Sigmoid colon (tissue), 7 donors: ENCODE measurements around the gene ZFP92. TPM values are rescaled to one million over a fixed set of nuclear protein-coding genes. Genes with fewer than 3 reads are reported as not detected.
"Not testable (repeated sequence)": the region's sequence is repeated elsewhere in the genome, so short reads cannot be mapped to it uniquely, and the experiment has no call there.

Source experiments
- DNase-seq: peaks from one replicate; pipeline ENCODE4 v3.0.0-alpha.2; 2019
- H3K27ac ChIP-seq, 4 donors: fragments of 200-600 bp; sonication (generic); one replicate each; pipeline ENCODE4 v1.5.1; 2016 to 2019; ENCODE audit warnings: mild to moderate bottlenecking in 1 of 4
- H3K27me3 ChIP-seq, 3 donors: fragments of 200-600 bp; sonication (generic); one replicate each; pipeline ENCODE4 v1.5.1; 2019; ENCODE audit warnings: mild to moderate bottlenecking in 1 of 3
- H3K36me3 ChIP-seq, 4 donors: fragments of 200-600 bp; sonication (generic); one replicate each; pipeline ENCODE4 v1.5.1; 2016 to 2019
- H3K4me1 ChIP-seq, 4 donors: fragments of 200-600 bp; sonication (generic); one replicate each; pipeline ENCODE4 v1.5.1; 2017 to 2019
- H3K4me3 ChIP-seq, 4 donors: fragments of 200-600 bp; sonication (generic); one replicate each; pipeline ENCODE4 v1.5.1; 2017 to 2019; ENCODE audit warnings: mild to moderate bottlenecking in 2 of 4, moderate library complexity in 1 of 4
- H3K9me3 ChIP-seq, 4 donors: fragments of 200-600 bp in 3 of 4; sonication (generic) in 3 of 4; one replicate each; pipeline versions ENCODE4 v1.5.1 to v1.6.1; 2013 to 2019
- EP300 ChIP-seq, 4 donors: sonication (generic); formaldehyde crosslinking; IDR thresholded peaks; one replicate each; pipeline ENCODE4 v1.6.1; 2017; ENCODE audit warnings: antibody characterized with exemption in 4 of 4
- POLR2A ChIP-seq, 2 donors: fragments of 450-650 bp; IDR thresholded peaks; one replicate each; pipeline ENCODE4 v1.6.1; 2016; ENCODE audit warnings: antibody characterized with exemption in 2 of 2, mild to moderate bottlenecking in 2 of 2, moderate library complexity in 2 of 2
- POLR2AphosphoS5 ChIP-seq, 4 donors: sonication (generic); formaldehyde crosslinking; IDR thresholded peaks; one replicate each; pipeline ENCODE4 v1.6.1; 2017; ENCODE audit warnings: antibody characterized with exemption in 4 of 4
- WGBS, 2 donors: extraction: QIAGEN DNeasy Blood & Tissue Kit; methylation state at CpG; one replicate each; pipeline ENCODE4 v1.1.7; 2013; 5-methylcytosine and 5-hydroxymethylcytosine counted together
- intact Hi-C: fragments of 100-400 bp; cut with DNase I; formaldehyde crosslinking; loops from one replicate; pipeline ENCODE4 v1.15.1; 2023
- polyA plus RNA-seq, 3 donors: library from polyadenylated mRNA; stranded (reverse); fragments of 200-250 nt; gene quantifications; one replicate each; pipeline ENCODE4 v1.2.3, GENCODE V29; 2013
- total RNA-seq, 4 donors: library from RNA; depleted of rRNA; stranded (reverse); fragments of >200 nt; gene quantifications; one replicate each; pipeline ENCODE4 v1.1.0, GENCODE V29; 2016
- TF ChIP-seq, protein P1 (sequence below), 4 experiments: fragments of 450-650 bp in 3 of 4; fragments of 200-600 bp in 1 of 4; IDR thresholded peaks; one replicate each; pipeline ENCODE4 v1.5.1; 2016 to 2019; ENCODE audit warnings: antibody characterized with exemption in 4 of 4, mild to moderate bottlenecking in 3 of 4, moderate library complexity in 2 of 4
- donor health status: healthy with polysubstance abuse.
- donor health status: Bipolar disorder and iron deficiency.
- donor health status: healthy.

The ZFP92 gene
- total and polyA plus RNA-seq, 7 donors: 0.35 to 2.2 (median 1.9) TPM; not detected in 2

DNA sequence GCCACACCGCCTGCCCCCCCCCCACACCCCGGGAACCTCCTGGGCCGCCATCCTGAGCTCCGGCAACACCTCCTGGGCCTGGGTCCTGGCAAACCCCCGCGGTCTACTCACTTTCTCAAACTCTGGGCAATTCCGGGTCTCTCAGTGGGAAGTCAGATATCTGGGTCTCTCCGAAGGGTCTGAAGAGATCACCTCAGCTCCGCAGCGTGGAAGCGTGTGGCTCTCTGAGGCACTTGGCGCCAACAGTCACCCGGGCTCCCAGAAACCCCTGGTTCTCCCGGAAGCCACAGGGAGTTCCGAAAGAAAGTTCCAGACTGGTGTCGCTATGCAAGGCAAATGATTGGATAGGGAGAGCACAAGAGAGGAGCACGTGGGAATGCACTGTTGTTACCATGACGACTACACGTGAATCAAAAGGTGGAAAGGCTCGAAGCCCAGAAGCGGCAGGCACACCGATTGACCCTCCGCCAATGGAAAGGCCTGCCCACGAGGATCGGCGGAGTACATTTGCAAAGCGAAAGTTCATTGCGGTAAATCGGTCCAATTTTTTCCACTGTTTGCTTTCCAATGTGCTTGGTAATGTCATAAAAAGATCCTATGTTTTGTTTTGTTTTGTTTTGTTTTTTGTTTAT, 10.0 kb upstream of the ZFP92 start, which contains the start of gene PNMA6E:
Gene PNMA6E (minus strand): TSS at position 218 of the 632 bp plus-strand sequence. CDS start 2,501 bp downstream, outside the sequence.
- Histone ChIP-seq H3K9me3 (no peaks in the 10 kb centered on the region), H3K4me1 (no peaks in the 10 kb centered on the region), H3K27ac (no peak within 1 kb of the TSS), H3K27me3 (no peaks in the 10 kb centered on the region), H3K4me3 (no peak within 1 kb of the TSS), H3K36me3 (no peaks in the 10 kb centered on the region)
- intact Hi-C loops: no loop called here
- no peak for DNase-seq
- 92 to 95% methylated on average over 29 of the region's 29 CpGs for WGBS, 2 donors
- TF ChIP-seq, protein P1, sequence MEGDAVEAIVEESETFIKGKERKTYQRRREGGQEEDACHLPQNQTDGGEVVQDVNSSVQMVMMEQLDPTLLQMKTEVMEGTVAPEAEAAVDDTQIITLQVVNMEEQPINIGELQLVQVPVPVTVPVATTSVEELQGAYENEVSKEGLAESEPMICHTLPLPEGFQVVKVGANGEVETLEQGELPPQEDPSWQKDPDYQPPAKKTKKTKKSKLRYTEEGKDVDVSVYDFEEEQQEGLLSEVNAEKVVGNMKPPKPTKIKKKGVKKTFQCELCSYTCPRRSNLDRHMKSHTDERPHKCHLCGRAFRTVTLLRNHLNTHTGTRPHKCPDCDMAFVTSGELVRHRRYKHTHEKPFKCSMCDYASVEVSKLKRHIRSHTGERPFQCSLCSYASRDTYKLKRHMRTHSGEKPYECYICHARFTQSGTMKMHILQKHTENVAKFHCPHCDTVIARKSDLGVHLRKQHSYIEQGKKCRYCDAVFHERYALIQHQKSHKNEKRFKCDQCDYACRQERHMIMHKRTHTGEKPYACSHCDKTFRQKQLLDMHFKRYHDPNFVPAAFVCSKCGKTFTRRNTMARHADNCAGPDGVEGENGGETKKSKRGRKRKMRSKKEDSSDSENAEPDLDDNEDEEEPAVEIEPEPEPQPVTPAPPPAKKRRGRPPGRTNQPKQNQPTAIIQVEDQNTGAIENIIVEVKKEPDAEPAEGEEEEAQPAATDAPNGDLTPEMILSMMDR (IDR thresholded peaks at IDR 0.05): no peak
- TF ChIP-seq POLR2AphosphoS5 (IDR thresholded peaks at IDR 0.05) (no peak), POLR2A (IDR thresholded peaks at IDR 0.05) (no peak), EP300 (IDR thresholded peaks at IDR 0.05) (no peak)

DNA sequence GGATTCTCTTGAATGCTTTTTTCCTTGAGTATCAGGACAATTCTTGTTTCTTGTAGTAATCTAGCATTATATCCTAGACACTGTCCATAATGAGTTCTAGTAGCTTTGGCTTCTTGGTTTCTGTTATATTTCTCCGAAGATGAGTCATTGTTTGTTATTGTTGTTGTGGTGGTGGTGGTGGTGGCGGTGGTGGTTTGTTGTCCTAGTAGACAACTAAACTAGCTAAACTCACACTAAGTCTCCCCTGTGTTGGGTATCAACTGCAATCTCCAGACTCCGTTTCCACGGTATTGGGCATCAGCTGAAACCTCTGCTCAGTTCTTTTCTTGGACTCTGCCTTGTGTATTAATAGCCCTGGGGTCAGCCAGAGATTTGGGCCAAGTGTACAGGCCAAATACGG, 6.9 kb upstream of the ZFP92 start:
- H3K27me3 ChIP-seq, H3K4me3 ChIP-seq, H3K4me1 ChIP-seq, H3K27ac ChIP-seq, intact Hi-C loops, H3K36me3 ChIP-seq, H3K9me3 ChIP-seq: not testable (repeated sequence)
- DNase-seq: peak; percentile 21
- 73 to 85% methylated on average over 5 of the region's 5 CpGs for WGBS, 2 donors

DNA sequence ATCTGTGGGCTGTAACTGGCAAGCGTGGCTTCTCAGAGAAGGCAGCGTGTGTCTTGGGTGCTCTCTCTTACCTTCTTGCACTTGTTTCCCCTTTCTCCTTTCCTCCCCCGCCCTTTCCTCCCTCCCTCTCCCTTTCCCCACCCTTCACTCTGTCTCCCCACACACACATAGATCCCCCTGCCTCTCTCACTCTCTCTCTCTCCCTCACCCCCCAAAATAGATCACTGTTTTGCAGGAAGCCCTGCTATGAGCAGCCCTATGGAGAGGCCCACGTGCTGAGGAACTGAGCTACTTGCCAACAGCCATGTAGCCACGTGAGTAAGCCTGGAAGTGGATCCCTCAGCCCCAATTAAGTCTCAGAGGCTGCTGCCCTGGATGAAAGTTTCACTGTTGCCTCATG, 5.8 kb upstream of the ZFP92 start:
- intact Hi-C loops: no loop called here
- no peaks in the 10 kb centered on the region for H3K4me1 ChIP-seq
- no peak overlapping the region for H3K4me3 ChIP-seq
- WGBS, 2 donors: 32 to 37% methylated on average over 5 of the region's 5 CpGs
- TF ChIP-seq EP300 (IDR thresholded peaks at IDR 0.05): no peak
- no peak for TF ChIP-seq POLR2AphosphoS5 (IDR thresholded peaks at IDR 0.05)
- TF ChIP-seq, protein P1 (IDR thresholded peaks at IDR 0.05): no peak
- no peak for TF ChIP-seq POLR2A (IDR thresholded peaks at IDR 0.05)
- no peak overlapping the region for H3K27ac ChIP-seq
- no peaks in the 10 kb centered on the region for H3K9me3 ChIP-seq
- H3K27me3 ChIP-seq: no peaks in the 10 kb centered on the region
- no peaks in the 10 kb centered on the region for H3K36me3 ChIP-seq
- no peak for DNase-seq

DNA sequence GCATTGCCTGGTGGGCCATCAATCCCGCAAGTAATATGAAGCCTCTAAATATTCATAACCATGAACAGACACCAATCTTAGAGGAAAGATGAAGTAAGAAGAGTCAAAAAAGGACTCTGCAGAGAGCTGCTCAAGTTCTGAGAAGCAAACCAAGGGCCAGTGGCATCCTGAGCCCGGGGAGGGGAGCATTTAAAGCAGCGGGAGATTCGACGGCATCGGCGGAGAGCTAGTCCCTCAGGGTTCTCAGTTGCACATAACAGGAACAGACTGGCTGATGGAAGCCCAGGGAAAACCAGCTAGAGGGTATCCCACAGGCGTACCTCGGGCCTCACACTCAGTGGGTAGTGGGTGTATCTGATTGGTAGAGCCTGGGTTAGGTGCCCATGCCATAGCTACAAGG, 5.3 kb upstream of the ZFP92 start:
- intact Hi-C loops: no loop called here
- Histone ChIP-seq H3K27ac (no peak overlapping the region), H3K4me1 (no peaks in the 10 kb centered on the region), H3K9me3 (no peaks in the 10 kb centered on the region), H3K27me3 (no peaks in the 10 kb centered on the region), H3K36me3 (no peaks in the 10 kb centered on the region), H3K4me3 (no peak overlapping the region)
- TF ChIP-seq, protein P1 (IDR thresholded peaks at IDR 0.05): no peak
- TF ChIP-seq POLR2A (IDR thresholded peaks at IDR 0.05): no peak
- TF ChIP-seq EP300 (IDR thresholded peaks at IDR 0.05): no peak
- DNase-seq: no peak
- 84 to 90% methylated on average over 9 of the region's 9 CpGs for WGBS, 2 donors

DNA sequence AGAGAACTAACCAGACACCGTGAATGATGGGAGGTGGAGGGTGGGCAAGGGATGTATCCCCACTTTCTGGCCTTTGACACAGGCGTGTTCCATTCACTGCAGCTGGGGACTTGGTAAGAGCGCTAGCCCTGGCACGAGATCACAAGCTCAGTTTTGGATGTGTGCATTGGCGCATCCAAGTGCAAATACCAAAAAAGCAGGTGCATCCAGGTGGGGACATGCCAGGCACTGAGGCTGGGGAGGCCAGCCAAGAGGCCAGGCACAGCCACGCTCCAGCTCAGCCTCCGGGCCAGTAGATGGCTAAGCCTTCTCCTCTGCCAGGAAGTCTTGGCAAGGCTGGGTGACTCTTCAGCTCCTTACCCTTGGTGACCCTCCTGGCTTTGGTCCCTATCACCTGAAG, 4.4 kb upstream of the ZFP92 start:
- peaks cover 0 to 5% (median 2%) of the 10 kb centered on the region in 4 donors for H3K4me1 ChIP-seq
- intact Hi-C loops: no loop called here
- no peaks in the 10 kb centered on the region for H3K27me3 ChIP-seq
- 49 to 87% methylated on average over 7 of the region's 7 CpGs for WGBS, 2 donors
- DNase-seq: no peak
- no peaks in the 10 kb centered on the region for H3K36me3 ChIP-seq
- TF ChIP-seq, protein P1 (IDR thresholded peaks at IDR 0.05): no peak
- no peak overlapping the region for H3K4me3 ChIP-seq
- no peak overlapping the region for H3K27ac ChIP-seq
- H3K9me3 ChIP-seq: no peaks in the 10 kb centered on the region
